WI38 (cell line): ENCODE data around the gene KLHL11.
"Not testable (repeated sequence)": the region's sequence is repeated elsewhere in the genome, so short reads cannot be mapped to it uniquely, and the experiment has no call there.

ENCODE experiments used
- H3K4me3 ChIP-seq: 2 replicates; pipeline ENCODE4 v1.5.1; 2011; ENCODE audit warnings: low read depth, mild to moderate bottlenecking, control low read depth, low read length
- CTCF ChIP-seq: IDR thresholded peaks from 2 replicates; pipeline ENCODE4 v1.5.1; 2012; ENCODE audit warnings: low read depth, mild to moderate bottlenecking, control low read depth, low read length

KLHL11 gene

GRCh38 chr17:41835214-41835799 is 29.9 kb downstream of the KLHL11 start:
- TF ChIP-seq CTCF = no peak
- H3K4me3 ChIP-seq = peak overlapping the region; percentile 69

GRCh38 chr17:41829961-41830360 is 35.3 kb downstream of the KLHL11 start:
- H3K4me3 ChIP-seq = not testable (repeated sequence)

- no peak for TF ChIP-seq CTCF
- no peak overlapping the region for H3K4me3 ChIP-seq
These were observed 39.9 kb downstream of the KLHL11 start for GRCh38 chr17:41825175-41825845.

- TF ChIP-seq CTCF = no peak
- no peak overlapping the region for H3K4me3 ChIP-seq
These were observed 41.1 kb downstream of the KLHL11 start for GRCh38 chr17:41824086-41824485.

GRCh38 chr17:41823580-41823979 is 41.6 kb downstream of the KLHL11 start:
- H3K4me3 ChIP-seq = no peak overlapping the region
- TF ChIP-seq CTCF = no peak

GRCh38 chr17:41823141-41823524 is 42.1 kb downstream of the KLHL11 start:
- no peak for TF ChIP-seq CTCF
- no peak overlapping the region for H3K4me3 ChIP-seq

GRCh38 chr17:41822216-41823140 is 42.7 kb downstream of the KLHL11 start:
- H3K4me3 ChIP-seq = no peak overlapping the region
- TF ChIP-seq CTCF = no peak
